Spleen (tissue), 11 donors: Measurements from ENCODE around the gene ATXN3L. TPM values are rescaled to one million over a fixed set of nuclear protein-coding genes. Genes with fewer than 3 reads are reported as not detected.

Source experiments
- DNase-seq: peaks from one replicate; pipeline ENCODE4 v3.0.0-alpha.2; 2020
- H3K27ac ChIP-seq, 8 donors: fragments of 200-600 bp; sonication (generic) in 7 of 8; 1 replicate in 4 of 8; 2 replicates in 4 of 8; pipeline versions ENCODE4 v1.5.0 to v1.8.0; 2016 to 2021; ENCODE audit warnings: inconsistent platforms in 4 of 8, mild to moderate bottlenecking in 4 of 8, moderate library complexity in 1 of 8
- H3K27me3 ChIP-seq, 7 donors: fragments of 200-600 bp; sonication (generic) in 6 of 7; replicated peaks in 1 of 7; 1 replicate in 4 of 7; 2 replicates in 3 of 7; pipeline versions ENCODE4 v1.5.0 to v1.8.0; 2016 to 2021; ENCODE audit warnings: inconsistent platforms in 3 of 7, mild to moderate bottlenecking in 1 of 7
- H3K36me3 ChIP-seq, 6 donors: fragments of 200-600 bp; sonication (generic) in 5 of 6; 1 replicate in 4 of 6; 2 replicates in 2 of 6; pipeline versions ENCODE4 v1.5.0 to v1.8.0; 2016 to 2021; ENCODE audit warnings: inconsistent platforms in 2 of 6
- H3K4me1 ChIP-seq, 6 donors: fragments of 200-600 bp; sonication (generic) in 5 of 6; 1 replicate in 3 of 6; 2 replicates in 3 of 6; pipeline versions ENCODE4 v1.5.0 to v1.8.0; 2016 to 2021; ENCODE audit warnings: inconsistent platforms in 3 of 6
- H3K4me3 ChIP-seq, 8 donors: fragments of 200-600 bp; sonication (generic) in 7 of 8; 1 replicate in 4 of 8; 2 replicates in 4 of 8; pipeline versions ENCODE4 v1.5.0 to v1.8.0; 2016 to 2021; ENCODE audit warnings: inconsistent platforms in 4 of 8, mild to moderate bottlenecking in 4 of 8, moderate library complexity in 2 of 8
- H3K9me3 ChIP-seq, 8 donors: fragments of 200-600 bp; sonication (generic) in 7 of 8; 1 replicate in 4 of 8; 2 replicates in 4 of 8; pipeline versions ENCODE4 v1.5.0 to v1.8.0; 2016 to 2021; ENCODE audit warnings: inconsistent platforms in 4 of 8
- POLR2A ChIP-seq, 3 donors: fragments of 450-650 bp; IDR thresholded peaks; one replicate each; pipeline ENCODE4 v1.5.1; 2017; ENCODE audit warnings: antibody characterized with exemption in 3 of 3, mild to moderate bottlenecking in 1 of 3
- POLR2AphosphoS5 ChIP-seq, 3 donors: sonication (generic); formaldehyde crosslinking; IDR thresholded peaks; one replicate each; pipeline ENCODE4 v1.5.1; 2017; ENCODE audit warnings: antibody characterized with exemption in 3 of 3
- WGBS, 5 donors: extraction: QIAGEN DNeasy Blood & Tissue Kit in 3 of 5; methylation state at CpG; one replicate each; pipeline versions ENCODE4 v1.1.5 to v1.1.7; 2013 to 2018; 5-methylcytosine and 5-hydroxymethylcytosine counted together
- intact Hi-C: fragments of 100-400 bp; cut with DNase I; formaldehyde crosslinking; loops from one replicate; pipeline ENCODE4 v1.15.0; 2023; ENCODE audit warnings: low total_unique reads
- polyA plus RNA-seq, 3 donors: library from polyadenylated mRNA; stranded (reverse); fragments of 200-250 nt; gene quantifications; one replicate each; pipeline ENCODE4 v1.2.1, GENCODE V29; 2013
- total RNA-seq, 7 donors: library from RNA; depleted of rRNA in 3 of 7; stranded (reverse); fragments of >200 nt in 3 of 7; fragmentation: NEBNext Ultra II Directional in 4 of 7; extraction: Animal tissue kit (Norgen Biotek cat#: 25700) in 4 of 7; gene quantifications; one replicate each; pipeline versions ENCODE4 v1.1.0 to v1.2.1, GENCODE V29; 2016 to 2021
- TF ChIP-seq, protein P1 (sequence below), 11 experiments: fragments of 200-600 bp in 7 of 11; fragments of 450-650 bp in 4 of 11; sonication (generic) in 4 of 11; IDR thresholded peaks in 8 of 11; conservative IDR thresholded peaks in 3 of 11; 1 replicate in 7 of 11; 2 replicates in 4 of 11; pipeline versions ENCODE4 v1.4.0 to v1.8.0; 2016 to 2021; ENCODE audit warnings: antibody characterized with exemption in 11 of 11, inconsistent platforms in 4 of 11, mild to moderate bottlenecking in 1 of 11
- donor health status: healthy with polysubstance abuse.
- donor health status: DM: no; HTN: no; CAD: no; lungs with moderate emphysema.
- donor health status: DM: no; HTN: no; CAD: no.
- donor health status: Bipolar disorder and iron deficiency.
- donor health status: healthy.
- donor health status: DM: no; HTN: no; CAD: no.
- donor health status: DM: yes; HTN: yes; CAD: no.

ATXN3L gene
- total and polyA plus RNA-seq, 10 donors: not detected

DNA sequence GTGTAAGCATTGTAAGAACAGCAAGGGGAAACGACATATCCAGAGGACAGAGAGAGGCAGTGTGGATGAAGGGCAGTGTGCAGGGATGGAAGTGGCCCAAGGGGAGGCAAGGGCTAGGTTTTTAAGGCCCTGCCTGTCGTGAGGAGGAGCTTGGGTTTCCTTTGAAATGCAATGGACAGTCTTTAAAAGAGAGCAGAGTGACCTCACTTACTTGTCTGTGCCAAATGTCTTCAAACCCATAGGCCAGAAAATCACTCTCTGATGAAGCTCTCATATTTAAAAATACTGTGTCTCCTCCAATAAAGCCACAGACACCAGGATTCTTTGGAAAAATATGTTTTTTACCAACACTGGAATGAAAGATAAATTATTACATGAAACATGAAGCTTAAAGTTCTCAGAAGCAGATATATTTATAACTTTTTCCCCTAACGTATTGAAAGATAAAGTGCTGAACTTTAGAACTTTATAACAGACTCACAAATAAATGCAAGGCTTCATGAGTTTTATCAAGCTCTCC, 19.2 kb upstream of the ATXN3L start:
- Histone ChIP-seq H3K4me3 (no peak overlapping the region), H3K9me3 (no peaks in the 10 kb centered on the region), H3K27ac (no peak overlapping the region), H3K36me3 (no peaks in the 10 kb centered on the region), H3K4me1 (no peaks in the 10 kb centered on the region), H3K27me3 (peaks cover 0 to under 1% (median 0%) of the 10 kb centered on the region in 7 donors)
- TF ChIP-seq, protein P1, sequence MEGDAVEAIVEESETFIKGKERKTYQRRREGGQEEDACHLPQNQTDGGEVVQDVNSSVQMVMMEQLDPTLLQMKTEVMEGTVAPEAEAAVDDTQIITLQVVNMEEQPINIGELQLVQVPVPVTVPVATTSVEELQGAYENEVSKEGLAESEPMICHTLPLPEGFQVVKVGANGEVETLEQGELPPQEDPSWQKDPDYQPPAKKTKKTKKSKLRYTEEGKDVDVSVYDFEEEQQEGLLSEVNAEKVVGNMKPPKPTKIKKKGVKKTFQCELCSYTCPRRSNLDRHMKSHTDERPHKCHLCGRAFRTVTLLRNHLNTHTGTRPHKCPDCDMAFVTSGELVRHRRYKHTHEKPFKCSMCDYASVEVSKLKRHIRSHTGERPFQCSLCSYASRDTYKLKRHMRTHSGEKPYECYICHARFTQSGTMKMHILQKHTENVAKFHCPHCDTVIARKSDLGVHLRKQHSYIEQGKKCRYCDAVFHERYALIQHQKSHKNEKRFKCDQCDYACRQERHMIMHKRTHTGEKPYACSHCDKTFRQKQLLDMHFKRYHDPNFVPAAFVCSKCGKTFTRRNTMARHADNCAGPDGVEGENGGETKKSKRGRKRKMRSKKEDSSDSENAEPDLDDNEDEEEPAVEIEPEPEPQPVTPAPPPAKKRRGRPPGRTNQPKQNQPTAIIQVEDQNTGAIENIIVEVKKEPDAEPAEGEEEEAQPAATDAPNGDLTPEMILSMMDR (IDR thresholded peaks at IDR 0.05 in 8 of 11, conservative IDR thresholded peaks at IDR 0.05 in 3 of 11): no peak
- TF ChIP-seq POLR2AphosphoS5 (IDR thresholded peaks at IDR 0.05) (no peak), POLR2A (IDR thresholded peaks at IDR 0.05) (no peak)
- DNase-seq: no peak
- 58 to 87% (median 71%) methylated on average over 3 of the region's 3 CpGs for WGBS, 5 donors
- intact Hi-C loops: no loop called here

GRCh38 chrX:13334491-13334890, 14.6 kb upstream of the ATXN3L start:
- no peaks in the 10 kb centered on the region for H3K27me3 ChIP-seq
- H3K4me1 ChIP-seq: no peaks in the 10 kb centered on the region
- no peak overlapping the region for H3K27ac ChIP-seq
- H3K4me3 ChIP-seq: no peak overlapping the region
- DNase-seq: no peak
- TF ChIP-seq POLR2A (IDR thresholded peaks at IDR 0.05) (no peak), POLR2AphosphoS5 (IDR thresholded peaks at IDR 0.05) (no peak)
- TF ChIP-seq, protein P1 (IDR thresholded peaks at IDR 0.05 in 8 of 11, conservative IDR thresholded peaks at IDR 0.05 in 3 of 11): no peak
- WGBS, 5 donors: 84 to 94% (median 88%) methylated on average over 5 to 6 of the region's 6 CpGs
- intact Hi-C loops: no loop called here
- peaks cover 0 to 3% (median 0%) of the 10 kb centered on the region in 8 donors for H3K9me3 ChIP-seq
- H3K36me3 ChIP-seq: no peaks in the 10 kb centered on the region

DNA sequence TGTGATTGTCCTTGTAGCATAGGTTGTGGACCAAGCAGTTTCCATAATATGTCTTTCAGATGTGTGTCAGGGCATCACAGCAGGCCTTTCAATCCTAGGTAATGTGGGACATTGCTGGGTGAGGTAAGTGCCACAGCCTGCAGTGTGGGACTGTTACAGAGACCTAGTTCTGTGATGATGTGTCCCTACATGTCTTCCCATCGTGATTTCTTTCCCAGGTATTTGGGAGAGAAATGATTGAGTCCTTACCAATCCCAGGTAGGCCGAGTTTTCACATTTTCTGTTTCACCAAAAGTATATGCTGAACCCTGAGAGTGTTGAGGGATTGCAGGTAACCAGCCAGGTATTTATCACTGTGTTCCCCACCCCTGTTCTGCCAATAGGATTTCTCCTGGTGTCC, 10.6 kb upstream of the ATXN3L start:
- Histone ChIP-seq H3K4me1 (no peaks in the 10 kb centered on the region), H3K27ac (no peak overlapping the region), H3K9me3 (peaks cover 0 to 3% (median 0%) of the 10 kb centered on the region in 8 donors), H3K36me3 (no peaks in the 10 kb centered on the region), H3K4me3 (no peak overlapping the region), H3K27me3 (no peaks in the 10 kb centered on the region)
- no peak for TF ChIP-seq POLR2AphosphoS5 (IDR thresholded peaks at IDR 0.05)
- TF ChIP-seq, protein P1 (IDR thresholded peaks at IDR 0.05 in 8 of 11, conservative IDR thresholded peaks at IDR 0.05 in 3 of 11): no peak
- no peak for TF ChIP-seq POLR2A (IDR thresholded peaks at IDR 0.05)
- intact Hi-C loops: no loop called here
- no peak for DNase-seq
- 57 to 96% (median 94%) methylated on average over 2 of the region's 2 CpGs for WGBS, 5 donors

- no peaks in the 10 kb centered on the region for H3K4me1 ChIP-seq
- intact Hi-C loops: no loop called here
- WGBS, 5 donors: 91 to 97% (median 97%) methylated on average over 8 of the region's 8 CpGs
- TF ChIP-seq, protein P1 (IDR thresholded peaks at IDR 0.05 in 8 of 11, conservative IDR thresholded peaks at IDR 0.05 in 3 of 11): no peak
- no peak for TF ChIP-seq POLR2A (IDR thresholded peaks at IDR 0.05)
- TF ChIP-seq POLR2AphosphoS5 (IDR thresholded peaks at IDR 0.05): no peak
- H3K9me3 ChIP-seq: peaks cover 0 to 3% (median 0%) of the 10 kb centered on the region in 8 donors
- no peaks in the 10 kb centered on the region for H3K36me3 ChIP-seq
- H3K4me3 ChIP-seq: no peak overlapping the region
- no peaks in the 10 kb centered on the region for H3K27me3 ChIP-seq
- H3K27ac ChIP-seq: no peak overlapping the region
- DNase-seq: no peak
These were observed 7.8 kb upstream of the ATXN3L start for GRCh38 chrX:13327666-13328065.
